GM12878 (cell line): ENCODE results near the gene RBMX. TPM values are rescaled to one million over a fixed set of nuclear protein-coding genes. Genes with fewer than 3 reads are reported as not detected.
"Not testable (repeated sequence)": the region's sequence is repeated elsewhere in the genome, so short reads cannot be mapped to it uniquely, and the experiment has no call there.

ENCODE experiments used
- ATAC-seq: fragments of 200-7000 bp; cut with Tn5 transposase; 3 replicates; pipeline ENCODE4 v1.9.1; 2020; ENCODE audit warnings: mild to moderate bottlenecking, moderate library complexity
- BruUV-seq: library from RNA; stranded (reverse); fragments of 400-500 nt; replicated peaks from 2 replicates; lab custom pipeline; 2021; lab: Mats Ljungman, UMichigan
- CTCF ChIA-PET: fragments of 300-600 bp; sonication (Branson Sonifier 250); formaldehyde crosslinking; extraction: SDS; loops from one replicate; lab custom pipeline; 2021; ENCODE audit warnings: inconsistent platforms; lab: Yijun Ruan, JAX
- POLR2A ChIA-PET: fragments of 350-600 bp; formaldehyde crosslinking; extraction: SDS; loops from one replicate; lab custom pipeline; 2021; ENCODE audit warnings: inconsistent platforms; lab: Charles Lee
- RAD21 ChIA-PET: fragments of 300-600 bp; sonication (Branson Sonifier 250); formaldehyde crosslinking; loops from one replicate; lab custom pipeline; 2023; ENCODE audit warnings: antibody characterized with exemption; ENCODE audit not compliant: unreplicated experiment; lab: Charles Lee
- SMC1A ChIA-PET: fragments of 300-600 bp; sonication (Branson Sonifier 250); formaldehyde crosslinking; loops from one replicate; lab custom pipeline; 2023; ENCODE audit not compliant: unreplicated experiment, uncharacterized antibody; lab: Charles Lee
- DNase-seq: peaks from one replicate; pipeline ENCODE4 v3.0.0-alpha.2; 2011; ENCODE audit warnings: low read depth, low spot score
- FAIRE-seq: peaks from 3 replicates; lab custom pipeline; 2011; peaks lifted over from hg19 to GRCh38; lab: Jason Lieb, UNC
- H2AFZ ChIP-seq: 2 replicates; pipeline ENCODE4 v1.6.0; 2011; ENCODE audit warnings: low read depth, low read length, control low read depth; ENCODE audit not compliant: control insufficient read depth
- H3K27ac ChIP-seq: 2 replicates; pipeline ENCODE4 v1.5.1; 2011; ENCODE audit warnings: control low read depth; ENCODE audit not compliant: control insufficient read depth, insufficient read depth
- H3K27me3 ChIP-seq, 2 experiments: replicated peaks in 1 of 2; 2 replicates each; pipeline versions ENCODE4 v1.6.0 to v1.6.1; 2011; ENCODE audit warnings: low read length in 1 of 2; ENCODE audit not compliant: control insufficient read depth in 2 of 2, insufficient read depth in 2 of 2
- H3K36me3 ChIP-seq, 2 experiments: 2 replicates each; pipeline ENCODE4 v1.5.1; 2011; ENCODE audit warnings: low read length in 1 of 2; ENCODE audit not compliant: control insufficient read depth in 2 of 2, insufficient read depth in 2 of 2
- H3K4me1 ChIP-seq: 2 replicates; pipeline ENCODE4 v1.6.1; 2011; ENCODE audit warnings: mild to moderate bottlenecking, low read length, moderate library complexity, mixed read lengths; ENCODE audit not compliant: control insufficient read depth, insufficient read depth
- H3K4me2 ChIP-seq: 2 replicates; pipeline ENCODE4 v1.6.0; 2011; ENCODE audit warnings: control low read depth; ENCODE audit not compliant: control insufficient read depth, insufficient read depth
- H3K4me3 ChIP-seq: fragments of 200-600 bp; sonication (generic); 2 replicates; pipeline ENCODE4 v1.5.1; 2016
- H3K79me2 ChIP-seq: 2 replicates; pipeline ENCODE4 v1.6.0; 2011; ENCODE audit warnings: low read length; ENCODE audit not compliant: control insufficient read depth, insufficient read depth
- H3K9ac ChIP-seq: 2 replicates; pipeline ENCODE4 v1.8.0; 2011; ENCODE audit warnings: low read length, control low read depth, mixed read lengths; ENCODE audit not compliant: control insufficient read depth, insufficient read depth
- H3K9me3 ChIP-seq: replicated peaks from 3 replicates; pipeline ENCODE4 v1.5.1; 2011; ENCODE audit warnings: mild to moderate bottlenecking, low read length; ENCODE audit not compliant: control insufficient read depth, insufficient read depth
- H4K20me1 ChIP-seq: 2 replicates; pipeline ENCODE4 v1.6.0; 2011; ENCODE audit not compliant: control insufficient read depth, insufficient read depth
- PML ChIP-seq: IDR thresholded peaks from 2 replicates; pipeline ENCODE4 v1.6.1; 2012; ENCODE audit warnings: low read length, inconsistent platforms
- POLR2AphosphoS5 ChIP-seq: IDR thresholded peaks from 2 replicates; pipeline ENCODE4 v1.6.1; 2011; ENCODE audit warnings: mild to moderate bottlenecking, low read length, inconsistent platforms
- SMAD1 ChIP-seq: fragments of 450-650 bp; IDR thresholded peaks from 2 replicates; pipeline ENCODE4 v1.6.1; 2018; ENCODE audit warnings: mild to moderate bottlenecking, low read depth; ENCODE audit not compliant: partially characterized antibody
- SP1 ChIP-seq: IDR thresholded peaks from one replicate; pipeline ENCODE4 v1.6.1; 2011; ENCODE audit warnings: low read depth, low read length
- SUPT20H ChIP-seq: IDR thresholded peaks from 2 replicates; pipeline ENCODE4 v1.6.1; 2011; ENCODE audit warnings: low read depth, mild to moderate bottlenecking, low read length, moderate library complexity, borderline replicate concordance; ENCODE audit not compliant: control insufficient read depth
- WGBS: methylation state at CpG from one replicate; pipeline ENCODE4 v1.1.6; 2016; ENCODE audit warnings: low lambda C conversion rate; ENCODE audit not compliant: insufficient replicate concordance, insufficient coverage; ENCODE audit errors: missing lambda C conversion rate; 5-methylcytosine and 5-hydroxymethylcytosine counted together
- in situ Hi-C: fragments of 300-500 bp; cut with MboI; formaldehyde crosslinking; loops from 9 replicates; pipeline ENCODE4 v1.14.3; 2018; ENCODE audit warnings: mixed read lengths
- intact Hi-C: fragments of 100-400 bp; cut with micrococcal nuclease; formaldehyde crosslinking; loops from one replicate; pipeline ENCODE4 v1.14.2; 2022; ENCODE audit not compliant: unreplicated experiment
- polyA plus RNA-seq, 11 experiments: library from polyadenylated mRNA; depleted of rRNA in 4 of 11; unstranded in 6 of 11; stranded (reverse) in 5 of 11; fragments of >200 nt; fragmentation: Nextera tagmentation in 4 of 11; fragmentation: Illumina TruSeq in 1 of 11; extraction: Ambion mirVana in 4 of 11; extraction: Trizol in 1 of 11; gene quantifications; 1 replicate in 1 of 11; 2 replicates in 10 of 11; pipeline versions ENCODE4 v1.2.1 to v1.2.3, GENCODE V29; 2011 to 2016; ENCODE audit warnings: inconsistent platforms in 2 of 11, missing spikeins in 2 of 11, low read depth in 1 of 11
- total RNA-seq, 4 experiments: library from RNA; depleted of rRNA in 3 of 4; stranded (reverse); fragments of >200 nt in 3 of 4; fragmentation: Illumina TruSeq in 1 of 4; extraction: Trizol in 1 of 4; gene quantifications; 2 replicates each; pipeline versions ENCODE4 v1.2.1 to v1.2.3, GENCODE V29; 2013 to 2021
- TF ChIP-seq, protein P1 (sequence below): fragments of 450-650 bp; IDR thresholded peaks from 2 replicates; pipeline ENCODE4 v1.6.1; 2017; ENCODE audit warnings: mild to moderate bottlenecking, low read depth, inconsistent platforms; ENCODE audit not compliant: poor library complexity, severe bottlenecking

Gene RBMX
- total and polyA plus RNA-seq, 10 of the 15 experiments (the other 5 are each of a cell fraction or from before 2014, with no cell fraction given) = 252 to 427 (median 288) TPM

- RAD21 ChIA-PET, H3K9ac ChIP-seq, H3K36me3 ChIP-seq, intact Hi-C loops, H3K9me3 ChIP-seq, H3K4me1 ChIP-seq, H3K27ac ChIP-seq, H2AFZ ChIP-seq, in situ Hi-C loops, FAIRE-seq, H3K4me3 ChIP-seq, H3K27me3 ChIP-seq, DNase-seq, CTCF ChIA-PET, H3K4me2 ChIP-seq, H4K20me1 ChIP-seq, ATAC-seq: not testable (repeated sequence)
- peaks cover 14% of the 10 kb centered on the region for H3K79me2 ChIP-seq
- ChIA-PET SMC1A (interaction anchor here (0.8 kb wide), 1 partner anchor 162 kb away, joined by 3 read pairs; no protein-coding TSS in a partner anchor), POLR2A (interaction anchor here (0.5 kb wide), 1 partner anchor 60 kb away, joined by 3 read pairs; no protein-coding TSS in a partner anchor)
- BruUV-seq = TSS peak; percentile 19
- 0 out of 2 replicates have a peak, but pooled peaks have one; percentile 12 for TF ChIP-seq PML
- 80% methylated on average over 2 of the region's 2 CpGs for WGBS
Measured at GRCh38 chrX:136873210-136873609, 7.3 kb downstream of the RBMX start.

DNA sequence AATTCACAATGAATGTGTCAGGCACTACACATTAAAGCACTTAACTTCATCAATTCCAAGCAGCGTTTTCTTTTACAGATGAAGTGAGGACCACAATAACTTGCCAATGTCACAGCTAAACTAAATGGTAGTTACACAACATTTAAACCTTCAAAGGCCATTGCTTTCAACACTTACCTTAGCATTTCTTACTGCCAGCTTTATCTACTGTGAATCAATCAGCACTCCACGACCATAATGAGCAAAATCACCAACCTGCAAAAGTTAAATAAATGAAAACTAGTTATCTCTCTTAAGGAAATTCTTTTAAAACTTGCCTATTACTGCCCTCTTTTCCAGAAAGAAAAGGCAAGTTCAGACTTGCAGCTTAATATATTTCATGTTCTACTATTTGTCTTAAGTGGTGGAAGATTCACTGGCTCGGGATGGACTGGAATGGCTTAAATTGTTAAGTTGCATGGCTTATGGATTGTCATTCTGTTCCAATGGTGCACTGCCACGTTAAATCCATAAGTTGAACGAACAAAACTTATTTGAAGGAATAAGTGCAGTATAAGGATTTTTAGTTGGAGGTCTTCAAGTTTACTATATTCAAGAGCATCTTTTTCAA lies 8.3 kb downstream of the RBMX start:
- ATAC-seq (no peak), DNase-seq (no peak)
- in situ Hi-C loops = no loop called here
- H3K36me3 ChIP-seq = peaks cover 0 to 7% of the 10 kb centered on the region in 2 experiments; a peak in 3 of 4 replicates
- intact Hi-C loops = no loop called here
- H2AFZ ChIP-seq = no peak overlapping the region
- RAD21 ChIA-PET = no interaction called here
- H3K27ac ChIP-seq = no peak overlapping the region
- no peaks in the 10 kb centered on the region for H3K4me1 ChIP-seq
- H3K27me3 ChIP-seq = no peaks in the 10 kb centered on the region
- no peak overlapping the region for H3K4me3 ChIP-seq
- TF ChIP-seq, protein P1, sequence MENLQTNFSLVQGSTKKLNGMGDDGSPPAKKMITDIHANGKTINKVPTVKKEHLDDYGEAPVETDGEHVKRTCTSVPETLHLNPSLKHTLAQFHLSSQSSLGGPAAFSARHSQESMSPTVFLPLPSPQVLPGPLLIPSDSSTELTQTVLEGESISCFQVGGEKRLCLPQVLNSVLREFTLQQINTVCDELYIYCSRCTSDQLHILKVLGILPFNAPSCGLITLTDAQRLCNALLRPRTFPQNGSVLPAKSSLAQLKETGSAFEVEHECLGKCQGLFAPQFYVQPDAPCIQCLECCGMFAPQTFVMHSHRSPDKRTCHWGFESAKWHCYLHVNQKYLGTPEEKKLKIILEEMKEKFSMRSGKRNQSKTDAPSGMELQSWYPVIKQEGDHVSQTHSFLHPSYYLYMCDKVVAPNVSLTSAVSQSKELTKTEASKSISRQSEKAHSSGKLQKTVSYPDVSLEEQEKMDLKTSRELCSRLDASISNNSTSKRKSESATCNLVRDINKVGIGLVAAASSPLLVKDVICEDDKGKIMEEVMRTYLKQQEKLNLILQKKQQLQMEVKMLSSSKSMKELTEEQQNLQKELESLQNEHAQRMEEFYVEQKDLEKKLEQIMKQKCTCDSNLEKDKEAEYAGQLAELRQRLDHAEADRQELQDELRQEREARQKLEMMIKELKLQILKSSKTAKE = no peak
- no peak for TF ChIP-seq SUPT20H
- TF ChIP-seq SMAD1 = no peak
- peak; percentile 3; the same call in 1 of the 2 replicates for TF ChIP-seq POLR2AphosphoS5
- TF ChIP-seq SP1 = no peak
- TF ChIP-seq, all 136 proteins: peak for 1
- POLR2A ChIA-PET = interaction anchor here (0.6 to 0.7 kb wide), 3 partner anchors 8 to 46 kb away, joined by 3 to 5 read pairs (median 4); partner anchors contain the start of gene RBMX
- no peak for FAIRE-seq
- H3K9ac ChIP-seq = no peak overlapping the region
- WGBS = 65% methylated on average over 5 of the region's 5 CpGs
- SMC1A ChIA-PET = no interaction called here
- H3K4me2 ChIP-seq = no peak overlapping the region
- CTCF ChIA-PET = no interaction called here
- H3K79me2 ChIP-seq = peaks cover 5% of the 10 kb centered on the region
- BruUV-seq = no TSS peak
- H4K20me1 ChIP-seq = no peaks in the 10 kb centered on the region
- no peaks in the 10 kb centered on the region for H3K9me3 ChIP-seq
